A549 (cell line): ENCODE measurements around the gene LYPD6.
A peak's percentile ranks its signal among the peaks of the same experiment; 100 is the strongest.

Experiments
- BHLHE40 ChIP-seq: IDR thresholded peaks from 2 replicates; pipeline ENCODE4 v1.6.1; 2012; ENCODE audit warnings: low read depth, low read length, inconsistent platforms
- CHD2 ChIP-seq: fragments of 150-350 bp; IDR thresholded peaks from 2 replicates; pipeline ENCODE4 v1.6.1; 2014; ENCODE audit warnings: low read length; ENCODE audit not compliant: partially characterized antibody
- CTCF ChIP-seq: fragments of >200 bp; sonication (Bioruptor Twin); formaldehyde crosslinking; IDR thresholded peaks from 3 replicates; pipeline ENCODE4 v1.5.1; 2016
- ELK1 ChIP-seq: fragments of 150-350 bp; IDR thresholded peaks from 2 replicates; pipeline ENCODE4 v1.6.1; 2014; ENCODE audit warnings: low read depth, mild to moderate bottlenecking, low read length
- EP300 ChIP-seq, 2 experiments: fragments of >200 bp; sonication (Bioruptor Twin); formaldehyde crosslinking; IDR thresholded peaks; 2 replicates in 1 of 2; 3 replicates in 1 of 2; pipeline ENCODE4 v1.6.1; 2016 to 2017
- FOSB ChIP-seq: fragments of 250-450 bp; sonication (Bioruptor Pico); IDR thresholded peaks from 2 replicates; pipeline ENCODE4 v1.5.0; 2020; ENCODE audit warnings: mild to moderate bottlenecking, moderate library complexity
- JUN ChIP-seq, 2 experiments: fragments of >200 bp; sonication (Bioruptor Twin); formaldehyde crosslinking; IDR thresholded peaks; 2 replicates in 1 of 2; 3 replicates in 1 of 2; pipeline ENCODE4 v1.6.1; 2016 to 2017
- MAFK ChIP-seq: fragments of 450-650 bp; IDR thresholded peaks from 2 replicates; pipeline ENCODE4 v1.6.1; 2014; ENCODE audit not compliant: partially characterized antibody
- MAZ ChIP-seq: fragments of 150-350 bp; IDR thresholded peaks from 2 replicates; pipeline ENCODE4 v1.6.1; 2014; ENCODE audit warnings: antibody characterized with exemption, low read depth, low read length, borderline replicate concordance
- PHF8 ChIP-seq: fragments of 200-600 bp; sonication (generic); IDR thresholded peaks from 2 replicates; pipeline ENCODE4 v1.6.1; 2016; ENCODE audit warnings: low read depth, mild to moderate bottlenecking, antibody characterized with exemption, moderate library complexity, borderline replicate concordance
- POLR2A ChIP-seq: IDR thresholded peaks from 2 replicates; pipeline ENCODE4 v1.6.1; 2012; ENCODE audit warnings: mild to moderate bottlenecking, low read length
- REST ChIP-seq: fragments of 200-600 bp; sonication (generic); IDR thresholded peaks from 2 replicates; pipeline ENCODE4 v1.6.1; 2016; ENCODE audit warnings: antibody characterized with exemption, mild to moderate bottlenecking, moderate library complexity
- SREBF2 ChIP-seq: fragments of 450-650 bp; IDR thresholded peaks from 2 replicates; pipeline ENCODE4 v1.6.1; 2014; ENCODE audit warnings: mild to moderate bottlenecking, moderate library complexity
- ZNF302 ChIP-seq: fragments of 250-450 bp; sonication (Bioruptor Pico); IDR thresholded peaks from 2 replicates; pipeline ENCODE4 v1.9.0; 2021; ENCODE audit warnings: inconsistent platforms, mild to moderate bottlenecking, moderate library complexity

GRCh38 chr2:149313512-149313972, 16.8 kb upstream of the LYPD6 start:
- TF ChIP-seq POLR2A, result no peak
- peak; percentile 41 for TF ChIP-seq CTCF
- TF ChIP-seq SREBF2, result no peak
- TF ChIP-seq EP300 (IDR thresholded peaks at IDR 0.05), result no peak
- no peak for TF ChIP-seq ELK1
- no peak for TF ChIP-seq BHLHE40
- no peak for TF ChIP-seq MAFK
- no peak for TF ChIP-seq CHD2
- no peak for TF ChIP-seq PHF8
- no peak for TF ChIP-seq JUN (IDR thresholded peaks at IDR 0.05)
- TF ChIP-seq MAZ, result no peak
- TF ChIP-seq REST, result no peak
- TF ChIP-seq ZNF302 (CRISPR knock-in tag), result no peak
- no peak for TF ChIP-seq FOSB (CRISPR knock-in tag)
